Mucosa of descending colon (tissue), 3 donors: ENCODE results near the gene CHGA. TPM values are rescaled to one million over a fixed set of nuclear protein-coding genes. Genes with fewer than 3 reads are reported as not detected.
A peak's percentile ranks its signal among the peaks of the same experiment; 100 is the strongest.

ENCODE experiments used
- ATAC-seq: fragments of 200-7000 bp; cut with Tn5 transposase; one replicate; pipeline ENCODE4 v1.9.1; 2020; ENCODE audit warnings: mild to moderate bottlenecking, moderate library complexity
- DNase-seq, 3 donors: peaks; one replicate each; pipeline ENCODE4 v3.0.0-alpha.2; 2020
- H3K36me3 ChIP-seq: fragments of 200-600 bp; one replicate; pipeline ENCODE4 v1.8.0; 2021; ENCODE audit warnings: low read depth, mild to moderate bottlenecking
- H3K4me1 ChIP-seq: fragments of 200-600 bp; one replicate; pipeline ENCODE4 v1.8.0; 2021; ENCODE audit warnings: low read depth, mild to moderate bottlenecking
- H3K4me3 ChIP-seq: fragments of 200-600 bp; one replicate; pipeline ENCODE4 v1.8.0; 2021; ENCODE audit warnings: mild to moderate bottlenecking
- H3K9me3 ChIP-seq: fragments of 200-600 bp; one replicate; pipeline ENCODE4 v1.8.0; 2021; ENCODE audit warnings: mild to moderate bottlenecking
- CTCF ChIP-seq: fragments of 200-600 bp; IDR thresholded peaks from one replicate; pipeline ENCODE4 v1.8.0; 2022; ENCODE audit warnings: antibody characterized with exemption, mild to moderate bottlenecking
- intact Hi-C, 2 donors: fragments of 100-400 bp; cut with DNase I in 1 of 2; cut with micrococcal nuclease in 1 of 2; formaldehyde crosslinking; loops; one replicate each; pipeline versions ENCODE4 v1.11.0 to v1.11.1; 2022; cut with DNase I, micrococcal nuclease
- total RNA-seq, 3 donors: library from RNA; stranded (reverse); fragmentation: NEBNext Ultra II Directional in 2 of 3; extraction: Animal tissue kit (Norgen Biotek cat#: 25700) in 2 of 3; gene quantifications; one replicate each; pipeline versions ENCODE4 v1.2.1 to v1.2.4, GENCODE V29; 2021 to 2023
- donor health status: DM: no; HTN: no; CAD: no; lungs with moderate emphysema.
- donor health status: DM: no; HTN: no; CAD: no.
- donor health status: DM: no; HTN: yes; CAD: no.

The CHGA gene
- total RNA-seq, 3 donors from 2014 or later, result 39.1 to 236 (median 187) TPM

DNA sequence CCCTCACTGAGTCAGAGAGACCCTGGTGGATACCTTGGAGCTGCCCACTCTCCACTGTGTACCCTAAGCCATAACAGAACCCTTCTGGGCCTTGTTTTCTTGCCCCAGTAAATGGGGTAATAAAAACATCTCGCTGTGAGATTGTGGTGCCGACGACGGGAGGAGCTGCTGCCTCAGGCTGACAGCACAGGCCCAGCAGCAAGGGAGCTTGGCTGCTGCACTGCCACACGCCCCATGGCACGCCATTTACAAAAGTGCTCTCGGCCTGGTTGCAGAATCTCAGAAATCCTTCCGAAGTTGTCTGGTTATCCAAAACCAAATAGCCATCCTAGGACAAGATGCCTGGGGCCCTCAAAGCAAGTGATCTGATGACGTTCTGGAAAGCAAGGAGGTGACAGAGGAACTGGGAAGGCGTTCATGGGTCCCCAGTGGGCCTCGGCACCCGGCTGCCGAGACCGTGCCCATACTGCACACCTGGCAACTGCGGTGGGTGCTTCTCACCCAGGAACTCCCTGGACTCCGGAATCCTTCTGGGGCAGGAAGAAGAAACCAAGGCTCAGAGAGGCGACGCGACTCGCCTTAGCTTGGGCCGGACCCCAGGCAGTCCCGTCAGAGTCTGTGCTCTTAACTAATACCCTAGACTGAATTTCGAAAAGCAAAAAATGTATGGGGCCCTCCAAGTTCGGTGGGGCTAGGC lies 26.7 kb downstream of the CHGA start:
- no peak for TF ChIP-seq CTCF
- intact Hi-C loops, result loop anchor here (5.0 to 10.0 kb wide), 2 partner anchors 188 to 195 kb away; no protein-coding TSS in a partner anchor
- H3K9me3 ChIP-seq, result no peaks in the 10 kb centered on the region
- peaks cover 4% of the 10 kb centered on the region for H3K4me1 ChIP-seq
- DNase-seq, result peak in 1 of 3 donors; percentile 35
- no peak for ATAC-seq
- H3K36me3 ChIP-seq, result no peaks in the 10 kb centered on the region
- no peak overlapping the region for H3K4me3 ChIP-seq

- no peak for ATAC-seq
- Histone ChIP-seq H3K4me3 (no peak overlapping the region), H3K9me3 (no peaks in the 10 kb centered on the region), H3K36me3 (no peaks in the 10 kb centered on the region), H3K4me1 (peaks cover 4% of the 10 kb centered on the region)
- no peak for TF ChIP-seq CTCF
- DNase-seq, result no peak
- intact Hi-C loops, result loop anchor here (5.0 to 10.0 kb wide), 2 partner anchors 187 to 195 kb away; no protein-coding TSS in a partner anchor
Measured at GRCh38 chr14:92950193-92950540, 27.2 kb downstream of the CHGA start.

DNA sequence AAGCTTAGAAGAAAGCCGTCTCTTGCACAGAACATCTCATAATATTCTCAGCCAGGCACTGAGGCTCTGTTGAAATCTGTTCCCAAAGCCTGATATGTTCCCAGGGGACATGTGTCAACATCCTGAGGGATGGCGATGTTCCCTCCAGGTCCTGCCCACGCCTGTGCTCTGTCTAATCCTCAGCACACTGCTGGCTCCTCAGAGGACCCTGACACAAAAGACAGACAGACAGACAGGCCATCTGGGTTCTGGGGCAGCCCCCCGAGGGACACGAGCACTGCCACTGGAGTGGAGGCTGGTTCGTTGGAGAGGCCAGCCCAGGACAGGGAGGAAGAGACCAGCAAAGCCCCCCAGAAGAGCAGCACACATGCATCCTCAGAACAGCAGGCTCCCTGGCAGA lies 27.8 kb downstream of the CHGA start:
- DNase-seq (peak in 1 of 3 donors; percentile 23), ATAC-seq (no peak)
- no peaks in the 10 kb centered on the region for H3K36me3 ChIP-seq
- no peak overlapping the region for H3K4me3 ChIP-seq
- no peaks in the 10 kb centered on the region for H3K9me3 ChIP-seq
- intact Hi-C loops, result loop anchor here (5.0 to 10.0 kb wide), 2 partner anchors 187 to 194 kb away; no protein-coding TSS in a partner anchor
- no peak for TF ChIP-seq CTCF
- H3K4me1 ChIP-seq, result peaks cover 4% of the 10 kb centered on the region

DNA sequence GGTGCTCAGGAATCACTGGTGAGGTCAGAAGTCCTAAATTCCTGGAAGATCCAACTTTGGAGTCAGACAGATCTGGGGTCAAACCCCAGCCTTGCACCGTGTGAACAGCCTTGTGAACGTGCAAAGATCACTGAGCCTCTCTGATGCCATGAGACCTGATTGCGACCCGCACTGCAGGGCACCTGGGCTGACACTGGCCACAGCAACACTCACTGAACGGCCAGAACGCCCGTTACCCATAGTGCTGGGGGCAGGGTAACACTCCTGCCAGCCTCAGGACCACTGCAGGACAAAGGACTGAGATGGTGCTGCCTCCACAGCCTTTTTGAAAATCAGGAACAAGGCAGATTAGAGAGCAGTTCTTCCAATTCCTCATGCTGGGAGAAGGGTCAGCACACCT lies 28.3 kb downstream of the CHGA start:
- no peak for TF ChIP-seq CTCF
- intact Hi-C loops, result loop anchor here (5.0 to 10.0 kb wide), 2 partner anchors 186 to 194 kb away; no protein-coding TSS in a partner anchor
- H3K9me3 ChIP-seq, result no peaks in the 10 kb centered on the region
- H3K4me1 ChIP-seq, result peaks cover under 1% of the 10 kb centered on the region
- DNase-seq (peak in 1 of 3 donors; percentile 20), ATAC-seq (no peak)
- H3K36me3 ChIP-seq, result no peaks in the 10 kb centered on the region
- no peak overlapping the region for H3K4me3 ChIP-seq

GRCh38 chr14:92951912-92952471 lies 29.0 kb downstream of the CHGA start:
- Histone ChIP-seq H3K4me3 (no peak overlapping the region), H3K9me3 (no peaks in the 10 kb centered on the region), H3K4me1 (no peaks in the 10 kb centered on the region), H3K36me3 (no peaks in the 10 kb centered on the region)
- peak; percentile 93 for ATAC-seq
- TF ChIP-seq CTCF, result peak; percentile 94
- intact Hi-C loops, result loop anchor here (5.0 to 10.0 kb wide), 2 partner anchors 185 to 193 kb away; no protein-coding TSS in a partner anchor
- DNase-seq, result peak; percentile 76 to 91 (median 88)
